ENCODE results near the gene EFHB.
"Not testable (repeated sequence)": the region's sequence is repeated elsewhere in the genome, so short reads cannot be mapped to it uniquely, and the experiment has no call there.

Gene EFHB, protein sequence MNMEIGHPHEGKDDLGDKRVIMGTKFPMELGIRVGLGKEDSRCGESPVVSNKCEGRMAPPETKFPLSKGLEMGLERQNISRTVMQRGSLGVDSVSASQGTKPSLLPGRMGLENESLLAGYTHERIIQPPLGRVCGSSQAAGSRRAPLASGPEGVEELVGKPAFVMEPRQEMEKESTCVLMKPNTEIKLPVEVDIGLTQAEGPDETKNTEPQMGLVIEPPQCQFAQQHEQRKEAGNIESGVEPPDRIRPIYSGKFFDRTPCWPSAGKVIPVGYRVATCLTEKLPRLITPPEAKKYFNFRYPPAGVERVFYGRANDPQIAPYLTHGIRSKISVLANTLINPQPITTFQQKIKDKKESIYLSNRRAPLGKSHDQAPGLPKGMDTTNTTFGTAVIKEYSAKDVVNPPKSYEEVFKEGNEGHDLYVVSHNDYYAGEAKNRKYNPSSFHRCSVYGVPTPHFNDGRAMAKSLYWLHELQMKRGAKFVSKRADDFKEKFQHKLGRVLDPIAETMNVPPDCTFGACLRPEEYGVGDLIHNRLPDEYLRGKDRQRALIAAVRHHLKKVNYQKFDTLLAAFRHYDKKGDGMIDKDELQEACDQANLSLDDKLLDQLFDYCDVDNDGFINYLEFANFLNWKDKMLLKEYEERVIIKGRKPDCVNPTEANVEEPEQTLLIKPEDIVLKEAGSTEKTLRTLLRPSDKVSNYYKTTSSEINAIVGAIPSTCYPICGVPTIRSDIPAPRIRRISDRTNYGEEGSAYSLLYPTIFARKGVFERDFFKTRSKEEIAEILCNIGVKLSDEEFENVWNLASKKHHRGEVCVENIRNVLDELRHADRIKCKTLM

DNA sequence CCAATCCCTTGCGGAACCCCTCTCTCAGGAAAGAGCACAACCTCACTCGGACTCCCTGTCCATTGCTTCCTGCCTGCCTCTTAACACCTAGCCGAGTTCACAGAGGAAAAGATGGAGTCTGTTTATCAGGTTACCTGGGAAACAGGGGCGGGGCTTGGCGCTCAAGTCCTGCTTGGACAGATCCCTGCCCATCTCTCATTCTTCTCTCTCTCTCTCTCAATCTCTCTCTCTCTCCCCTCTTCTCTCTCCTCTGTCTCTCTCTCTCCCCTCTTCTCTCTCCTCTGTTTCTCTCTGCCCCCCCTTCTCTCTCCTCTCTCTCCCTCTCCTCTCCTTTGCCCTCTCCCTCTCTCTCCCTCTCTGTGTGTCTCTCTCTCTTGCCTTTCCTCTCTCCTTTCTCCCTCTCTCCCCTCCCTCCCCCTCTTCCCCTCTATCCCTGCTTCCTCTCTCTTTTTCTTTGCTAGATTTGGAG, at the start of gene EFHB:
TSS of gene EFHB (minus strand) at position 120 of the 469 bp plus-strand sequence. CDS start 199 bp downstream, outside the sequence.
- DNase-seq (ENCODE audit: low spot score): peak; percentile 59

DNA sequence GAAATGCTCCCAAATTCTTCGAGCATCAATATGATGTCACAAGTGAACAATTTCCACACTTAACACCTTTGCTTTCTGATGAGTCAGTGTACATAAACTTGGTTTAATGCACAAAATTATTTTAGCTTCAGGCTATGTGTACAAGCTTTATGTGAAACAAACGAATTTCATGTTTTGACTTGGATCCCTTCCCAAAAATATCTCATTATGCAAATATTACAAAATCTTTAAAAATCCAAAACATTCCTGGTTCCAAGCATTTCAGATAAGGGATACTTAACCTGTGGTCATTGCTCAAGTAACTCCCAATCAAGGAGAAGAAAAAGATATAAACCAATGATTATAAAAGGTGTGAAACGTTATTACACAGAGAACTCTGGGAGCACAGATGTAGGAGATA, 38.0 kb upstream of the EFHB start:
- DNase-seq (ENCODE audit: low spot score): no peak

DNA sequence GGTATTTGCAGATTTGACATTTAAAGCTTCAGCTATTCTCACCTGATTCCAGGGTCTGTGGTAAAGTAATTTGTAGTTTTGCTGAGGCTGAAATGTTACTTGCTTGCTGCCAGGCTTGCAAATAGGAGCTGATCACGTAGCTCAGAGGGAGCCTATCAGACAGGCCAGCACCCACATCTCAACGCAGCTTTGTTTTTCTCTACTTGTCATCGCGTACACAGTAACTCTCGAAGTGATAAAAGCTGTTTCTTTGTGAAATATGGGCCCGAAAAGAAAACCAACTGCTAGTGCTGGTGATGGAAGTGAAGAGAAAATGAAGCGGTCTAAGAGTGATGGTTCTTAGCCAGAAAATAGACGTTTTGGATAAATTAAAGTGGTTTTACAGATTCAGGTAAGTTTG, 36.3 kb upstream of the EFHB start:
- DNase-seq (ENCODE audit: low spot score): no peak

DNA sequence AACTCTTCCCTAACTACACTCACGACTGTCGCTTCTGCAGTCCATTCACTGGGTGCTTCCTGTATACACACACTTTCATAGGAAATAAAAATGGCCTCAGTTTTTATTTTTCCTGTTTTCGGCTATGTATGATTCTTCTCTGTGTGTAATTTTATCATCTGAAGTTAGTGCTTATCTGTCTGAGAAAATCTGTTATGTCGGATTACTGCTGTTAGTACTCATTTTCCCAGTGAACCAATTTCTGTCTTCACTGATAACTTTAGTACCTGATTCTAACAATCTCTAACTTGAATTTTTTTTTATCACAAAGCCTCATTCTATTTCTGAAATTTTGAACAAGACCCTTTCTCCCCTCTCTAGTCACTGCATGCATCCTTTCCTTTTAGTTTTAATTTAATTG, 33.8 kb upstream of the EFHB start:
- DNase-seq (ENCODE audit: low spot score): no peak

DNA sequence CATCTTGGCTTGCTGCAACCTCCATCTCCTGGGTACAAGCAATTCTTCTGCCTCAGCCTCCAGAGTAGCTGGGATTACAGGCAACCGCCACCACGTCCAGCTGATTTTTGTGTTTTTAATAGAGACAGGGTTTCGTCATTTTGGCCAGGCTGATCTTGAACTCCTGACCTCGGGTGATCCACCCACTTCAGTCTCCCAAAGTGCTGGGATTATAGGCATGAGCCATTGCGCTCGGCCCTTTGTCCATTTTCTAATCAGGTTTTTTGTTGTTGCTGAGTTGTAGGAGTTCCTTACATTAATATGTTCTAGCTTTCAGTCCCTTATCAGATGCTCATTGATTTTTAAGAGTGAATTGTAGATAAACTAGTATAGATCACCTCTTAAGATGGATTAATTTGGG, 33.2 kb upstream of the EFHB start:
- no peak for DNase-seq (ENCODE audit: low spot score)

DNA sequence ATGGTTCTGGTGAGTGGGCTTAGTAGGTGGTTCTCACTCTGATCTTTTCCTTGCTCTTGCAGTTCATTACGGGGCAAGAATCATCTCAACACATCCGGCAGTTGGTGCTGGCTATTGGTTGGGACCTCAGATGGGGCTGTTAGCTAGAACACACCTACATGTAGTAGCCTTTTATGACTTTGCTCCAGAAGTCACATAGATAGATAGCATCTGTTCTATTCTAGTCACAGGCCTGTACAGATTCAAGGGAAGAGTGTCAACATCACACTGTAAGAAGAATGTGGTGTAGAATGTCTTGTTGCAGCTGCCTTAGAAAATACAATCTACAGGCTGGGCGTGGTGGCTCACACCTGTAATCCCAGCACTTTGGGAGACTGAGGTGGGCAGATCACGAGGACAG, 27.9 kb upstream of the EFHB start:
- no peak for DNase-seq (ENCODE audit: low spot score)

DNA sequence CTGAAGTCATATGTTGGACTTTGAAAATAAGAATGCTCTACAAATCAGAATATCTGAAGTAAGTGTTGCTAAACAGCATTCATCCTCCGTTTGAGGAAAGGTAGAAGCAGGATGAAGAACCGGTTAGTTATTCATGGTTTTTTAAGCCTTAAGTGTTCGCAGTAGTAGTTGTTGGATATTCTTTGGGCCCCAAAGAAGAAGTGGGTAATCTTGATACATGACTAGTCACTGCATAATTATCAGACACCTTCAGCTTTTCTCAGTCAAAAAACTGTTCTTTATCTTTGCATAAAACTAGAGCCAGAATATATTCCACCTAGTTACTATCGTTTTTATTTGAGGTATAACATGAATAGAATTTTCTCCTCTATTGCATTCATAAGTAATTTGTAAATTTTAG, 26.7 kb upstream of the EFHB start:
- peak; percentile 45 for DNase-seq (ENCODE audit: low spot score)

DNA sequence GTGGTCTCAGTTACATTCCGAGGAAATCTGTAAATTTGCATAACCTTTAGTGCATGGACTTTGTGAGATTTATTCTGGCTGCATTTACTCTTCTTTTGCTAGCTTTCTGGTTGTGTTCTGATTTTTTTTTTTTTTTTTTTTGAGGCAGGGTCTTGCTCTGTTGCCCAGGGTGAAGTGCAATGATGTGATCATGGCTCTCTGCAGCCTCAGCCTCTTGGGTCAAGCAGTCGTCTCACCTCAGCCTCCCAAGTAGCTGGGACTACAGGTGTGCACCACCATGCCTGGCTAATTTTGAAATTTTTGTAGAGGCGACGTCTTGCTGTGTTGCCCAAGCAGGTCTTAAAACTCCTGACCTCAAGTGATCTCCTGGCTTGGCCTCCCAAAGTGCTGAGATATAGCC, 25.5 kb upstream of the EFHB start:
- no peak for DNase-seq (ENCODE audit: low spot score)

DNA sequence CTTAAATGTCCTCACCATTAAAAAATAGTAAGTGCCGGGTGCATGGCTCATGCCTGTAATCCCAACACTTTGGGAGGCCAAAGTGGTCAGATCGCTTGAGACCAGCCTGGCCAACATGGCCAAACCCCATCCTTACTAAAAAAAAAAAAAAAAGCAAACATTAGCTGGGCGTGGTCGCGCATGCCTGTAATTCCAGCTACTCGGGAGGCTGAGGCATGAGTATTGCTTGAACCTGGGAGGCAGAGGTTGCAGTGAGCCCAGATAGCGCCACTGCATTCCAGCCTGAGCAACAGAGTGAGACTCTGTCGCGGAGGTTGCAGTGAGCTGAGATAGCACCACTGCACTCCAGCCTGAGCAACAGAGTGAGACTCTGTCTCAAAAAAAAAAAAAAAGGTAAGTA, 23.3 kb upstream of the EFHB start:
- DNase-seq (ENCODE audit: low spot score): not testable (repeated sequence)

DNA sequence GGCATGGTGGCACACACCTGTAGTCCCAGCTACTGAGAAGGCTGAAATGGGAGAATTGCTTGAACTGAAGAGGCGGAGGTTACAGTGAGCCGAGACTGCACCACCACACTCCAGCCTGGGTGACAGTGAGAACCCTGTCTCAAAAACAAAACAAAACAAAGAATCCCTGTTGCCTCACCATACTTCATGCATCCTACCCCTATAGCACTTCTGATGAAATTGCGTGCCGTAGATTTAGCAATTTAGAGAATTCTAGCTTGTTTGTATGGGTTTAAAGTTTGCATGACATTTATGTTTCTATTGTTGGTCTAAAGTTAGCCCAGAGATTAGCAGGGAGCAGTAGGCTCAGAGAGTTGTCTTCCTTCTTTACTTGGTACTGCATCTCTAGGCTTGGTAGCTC, 20.7 kb upstream of the EFHB start:
- no peak for DNase-seq (ENCODE audit: low spot score)

DNA sequence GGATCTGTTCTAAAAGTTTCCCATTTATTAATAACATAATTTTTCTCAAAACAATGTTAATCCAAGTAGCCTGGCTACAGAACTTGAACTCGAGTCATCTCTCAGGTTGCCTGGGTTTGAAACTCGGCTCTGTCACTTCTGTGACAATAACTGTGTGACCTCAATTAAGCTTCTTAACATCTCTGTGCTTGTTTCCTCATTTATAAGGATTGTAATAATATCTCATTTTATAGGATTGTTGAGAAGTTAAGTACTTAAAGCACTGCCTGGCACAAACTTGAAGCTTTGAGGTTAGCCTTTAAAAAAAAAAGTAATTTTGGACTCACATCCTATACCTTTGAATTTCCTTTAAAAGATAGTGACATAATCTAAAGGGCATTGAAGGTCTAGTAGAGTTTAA, 16.3 kb upstream of the EFHB start:
- DNase-seq (ENCODE audit: low spot score): no peak

DNA sequence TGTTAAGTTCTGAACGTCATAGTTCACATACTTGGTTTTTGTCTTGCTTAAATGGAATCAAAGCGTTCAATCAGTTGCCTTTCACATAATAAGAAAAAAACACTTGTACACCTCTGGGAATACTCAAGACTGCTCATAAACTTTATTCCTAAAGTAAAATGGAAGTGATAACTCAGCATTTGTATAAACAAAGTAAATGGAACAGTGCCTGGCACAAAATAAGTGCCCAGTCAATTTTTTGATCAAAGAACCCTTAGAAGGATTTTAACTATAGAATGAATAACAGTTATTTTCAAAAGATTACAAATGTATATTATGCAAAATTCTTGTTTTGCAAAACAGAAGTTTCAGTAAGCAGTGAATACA, 14.2 kb upstream of the EFHB start:
- no peak for DNase-seq (ENCODE audit: low spot score)

DNA sequence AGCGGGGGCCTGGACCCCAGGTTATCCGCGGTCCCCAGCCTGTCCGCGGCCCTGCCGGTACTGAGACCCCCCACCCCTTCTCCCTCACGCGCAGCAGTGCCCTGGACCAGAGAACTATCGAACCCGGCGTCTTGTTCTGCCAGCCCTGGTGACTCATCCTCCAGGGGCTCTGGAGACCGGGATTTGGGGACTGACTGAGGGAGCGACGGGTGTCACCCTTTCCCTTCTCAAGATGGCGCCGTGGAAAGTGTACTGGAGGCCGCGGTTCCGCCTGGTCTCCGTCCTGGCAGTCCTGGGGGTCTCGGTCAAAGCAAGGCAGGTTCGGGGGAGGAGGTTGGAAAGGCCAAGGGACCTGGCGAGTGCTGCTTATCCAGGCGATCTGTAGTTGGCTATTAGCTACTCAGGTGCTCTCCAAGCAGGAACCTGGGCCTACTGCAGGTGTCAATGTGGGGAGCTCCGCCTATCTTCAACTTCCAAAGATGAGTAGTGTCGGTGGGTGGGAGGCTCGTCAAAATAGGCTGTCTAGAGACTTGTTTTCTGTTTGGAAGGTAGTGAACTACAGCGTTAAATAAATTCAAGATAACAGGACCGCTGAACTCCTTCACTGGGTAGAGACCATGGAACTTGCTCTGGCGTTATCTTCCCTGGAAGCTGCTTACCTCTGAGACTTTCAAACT, 13.7 kb upstream of the EFHB start:
- peak; percentile 81 for DNase-seq (ENCODE audit: low spot score)

DNA sequence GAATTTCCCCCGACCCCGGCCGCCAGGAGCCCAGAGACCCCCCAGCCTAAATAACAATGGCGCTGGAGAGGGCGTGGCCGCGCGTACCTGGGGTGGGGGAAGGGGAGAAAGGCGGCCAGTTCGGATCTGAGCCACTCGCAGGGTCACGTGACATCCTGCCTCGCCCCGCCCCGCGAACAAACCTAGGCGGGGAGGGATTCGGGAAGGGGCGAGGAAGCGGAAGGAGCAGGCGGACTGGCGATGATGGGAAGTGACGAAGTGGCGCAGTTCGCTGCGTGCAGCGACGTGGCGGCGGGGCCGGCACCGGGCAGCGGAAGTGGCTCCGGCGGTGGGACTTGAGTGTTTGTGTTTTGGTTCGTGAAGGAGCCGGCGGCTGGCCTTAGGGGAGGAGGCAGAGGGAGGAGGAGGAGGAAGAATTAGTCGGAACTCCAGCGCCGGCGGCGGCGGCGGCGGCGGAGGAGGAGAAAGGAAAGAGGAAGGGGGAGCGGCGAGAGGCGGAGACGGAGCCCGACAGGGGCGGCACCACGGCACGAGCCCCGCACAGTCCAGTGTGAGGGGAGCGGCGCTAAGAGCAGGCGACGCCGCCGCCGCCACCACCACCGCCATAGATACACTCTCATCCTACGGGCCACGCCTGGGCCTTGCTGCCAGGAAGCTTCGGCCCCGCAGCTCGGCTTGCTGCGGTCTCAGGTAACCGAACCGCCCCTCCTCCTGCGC, 13.0 kb upstream of the EFHB start, which contains the start of gene RAB5A:
TSS of gene RAB5A (plus strand) at position 266 of the 717 bp plus-strand sequence. CDS start 3,802 bp downstream, outside the sequence.
- DNase-seq (ENCODE audit: low spot score): peak; percentile 96

DNA sequence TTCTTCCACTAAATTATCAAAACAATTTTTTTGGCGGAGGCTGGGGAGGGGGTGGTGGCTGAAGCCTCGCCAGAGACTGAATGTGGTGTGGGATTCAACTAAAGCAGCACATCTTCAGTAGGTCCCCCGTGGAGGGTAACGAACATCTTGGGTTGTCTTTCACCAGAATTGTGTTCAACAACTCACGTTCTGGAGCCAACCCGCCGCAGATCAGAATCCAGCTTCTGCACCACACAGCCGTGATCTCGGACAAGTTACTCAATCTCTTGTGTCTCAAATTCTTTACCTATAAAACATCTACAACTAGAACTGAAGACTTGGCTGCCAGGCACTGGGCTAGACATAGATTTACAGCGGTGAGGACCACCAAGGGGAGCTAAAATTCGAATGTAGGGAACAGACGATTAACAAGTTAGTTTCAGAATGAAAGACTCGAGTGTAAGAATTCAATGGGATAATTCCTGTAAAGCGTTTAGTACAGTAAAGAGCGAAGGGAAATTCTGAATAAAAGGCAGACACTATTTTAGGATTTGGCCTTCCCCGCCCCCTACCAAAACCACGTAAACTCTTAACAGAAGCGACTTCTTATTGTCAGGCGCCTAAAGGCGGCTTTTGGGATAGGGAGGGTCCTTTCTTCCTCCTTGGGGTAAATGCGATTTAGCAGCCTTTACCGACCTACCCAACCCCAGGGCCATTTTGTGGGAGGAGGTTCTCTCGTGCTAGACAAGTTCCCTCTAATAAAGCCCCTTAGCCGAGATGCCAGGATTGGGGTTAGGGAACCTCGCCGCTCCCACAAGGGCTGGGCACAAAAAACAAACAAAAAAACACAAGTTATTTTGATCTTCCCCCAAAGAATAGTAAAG, 12.2 kb upstream of the EFHB start:
- DNase-seq (ENCODE audit: low spot score): no peak

DNA sequence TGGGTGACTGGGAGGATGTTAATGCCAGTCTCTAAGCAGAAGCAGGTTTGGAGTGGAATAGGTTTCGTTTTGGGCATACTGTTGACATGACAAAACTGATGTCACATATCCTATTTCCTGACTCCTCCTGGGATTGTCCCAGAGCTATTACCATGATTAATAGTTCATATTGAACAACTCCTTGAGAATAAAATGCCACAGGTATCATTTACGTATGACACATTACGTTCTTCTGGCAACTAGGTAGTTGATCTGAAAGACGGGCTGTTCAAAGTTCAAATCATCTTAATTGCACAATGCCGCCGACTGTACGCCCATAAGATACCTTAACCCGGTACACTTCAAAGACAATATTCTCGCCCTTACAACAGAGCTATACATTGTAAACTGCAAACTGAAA, 11.5 kb upstream of the EFHB start:
- DNase-seq (ENCODE audit: low spot score): no peak

DNA sequence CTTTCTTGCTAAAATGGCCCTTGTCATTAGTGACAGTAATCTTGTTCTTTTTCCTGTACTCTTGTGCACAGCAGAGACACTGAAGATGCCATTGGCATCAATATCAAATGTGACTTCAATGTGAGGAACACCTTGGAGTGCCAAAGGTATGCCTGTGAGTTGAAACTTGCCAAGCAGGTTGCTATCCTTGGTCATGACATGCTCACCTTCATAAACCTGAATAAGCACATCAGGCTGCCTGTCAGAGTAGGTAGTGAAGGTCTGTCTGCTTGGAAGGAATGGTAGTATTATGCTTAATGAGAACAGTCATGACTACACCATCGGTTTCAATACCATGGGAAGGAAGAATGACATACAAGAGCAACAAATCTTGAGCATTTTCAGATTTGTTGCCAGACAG, 6.6 kb upstream of the EFHB start:
- DNase-seq (ENCODE audit: low spot score): no peak

DNA sequence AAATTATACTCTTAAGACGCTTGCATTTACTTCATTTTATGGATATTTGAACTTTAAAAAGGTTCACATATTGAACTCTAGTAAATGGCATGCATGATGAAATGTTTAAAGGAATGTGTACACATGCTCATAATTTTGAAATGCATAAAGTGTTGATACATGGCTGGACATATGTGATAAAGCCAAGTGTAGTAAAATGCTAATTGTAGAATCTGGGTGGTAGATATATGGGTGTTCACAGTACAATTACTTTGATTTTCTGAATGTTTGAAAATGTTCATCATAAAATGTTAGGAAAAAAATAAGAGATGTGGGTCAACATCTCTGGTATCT, 4.2 kb upstream of the EFHB start:
- DNase-seq (ENCODE audit: low spot score): no peak

DNA sequence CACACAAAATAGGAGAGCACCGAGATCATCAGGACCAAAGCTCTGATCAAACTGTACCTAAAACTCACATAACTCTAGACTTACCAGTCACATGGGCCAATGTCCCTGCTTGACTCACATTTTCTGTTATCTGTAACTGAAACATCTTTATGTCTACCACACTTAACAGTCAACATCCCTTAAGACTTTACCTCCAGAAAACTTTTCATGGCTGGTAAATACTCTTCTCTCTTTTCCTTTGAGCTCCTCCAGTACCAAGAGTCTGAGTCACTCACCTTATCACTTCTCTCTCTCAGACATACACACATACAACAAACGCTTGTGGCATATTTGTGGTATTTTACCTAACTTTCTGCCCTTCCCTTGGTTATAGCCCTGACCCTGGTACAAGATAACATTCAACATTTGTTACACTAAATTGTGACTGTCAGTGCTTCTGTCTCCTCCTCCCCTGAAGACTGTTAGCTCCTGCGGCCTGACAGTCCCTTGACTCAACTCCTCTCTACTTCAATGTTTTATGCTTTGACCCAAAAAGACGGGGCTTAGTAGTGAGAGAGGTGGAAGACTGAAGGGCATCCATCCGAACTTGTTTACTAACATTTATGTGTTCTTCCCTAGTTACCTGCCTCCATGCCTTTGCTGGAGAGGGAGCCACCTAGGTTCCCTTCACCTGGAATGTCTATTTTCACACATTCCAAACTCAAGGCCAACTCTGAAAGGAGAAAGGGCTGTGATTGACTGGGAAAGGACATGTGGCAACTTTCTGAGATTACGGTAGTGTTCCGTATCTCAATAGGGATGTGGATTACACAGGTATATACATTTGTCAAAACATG, 3.7 kb upstream of the EFHB start:
- DNase-seq (ENCODE audit: low spot score): peak; percentile 47

DNA sequence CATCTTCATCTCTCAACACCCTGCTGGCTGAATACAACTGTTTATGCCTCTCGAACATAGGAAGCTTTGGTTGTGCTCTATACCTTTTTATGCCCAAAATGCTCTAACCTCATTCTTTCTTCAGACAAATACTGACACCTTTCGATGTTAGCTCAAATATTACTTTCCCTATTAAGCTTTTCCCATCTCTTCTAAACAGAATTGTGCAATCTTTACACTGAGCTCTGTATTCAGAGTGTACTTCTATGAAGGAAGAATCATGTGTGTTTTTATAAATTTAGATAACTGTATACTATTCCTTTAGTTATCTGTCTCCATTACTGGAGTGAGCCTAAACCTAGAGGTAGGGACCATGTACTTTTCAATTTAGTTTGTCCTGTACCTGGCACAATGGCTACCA, 1.6 kb downstream of the EFHB start:
- DNase-seq (ENCODE audit: low spot score): no peak
